ENCODE measurements around the gene UBAC2. TPM values are rescaled to one million over a fixed set of nuclear protein-coding genes. Genes with fewer than 3 reads are reported as not detected.

Gene UBAC2
- total and polyA plus RNA-seq, 2 of the 8 experiments (the other 6 are each of a cell fraction or from before 2014, with no cell fraction given) = 75.9 to 76.9 TPM

DNA sequence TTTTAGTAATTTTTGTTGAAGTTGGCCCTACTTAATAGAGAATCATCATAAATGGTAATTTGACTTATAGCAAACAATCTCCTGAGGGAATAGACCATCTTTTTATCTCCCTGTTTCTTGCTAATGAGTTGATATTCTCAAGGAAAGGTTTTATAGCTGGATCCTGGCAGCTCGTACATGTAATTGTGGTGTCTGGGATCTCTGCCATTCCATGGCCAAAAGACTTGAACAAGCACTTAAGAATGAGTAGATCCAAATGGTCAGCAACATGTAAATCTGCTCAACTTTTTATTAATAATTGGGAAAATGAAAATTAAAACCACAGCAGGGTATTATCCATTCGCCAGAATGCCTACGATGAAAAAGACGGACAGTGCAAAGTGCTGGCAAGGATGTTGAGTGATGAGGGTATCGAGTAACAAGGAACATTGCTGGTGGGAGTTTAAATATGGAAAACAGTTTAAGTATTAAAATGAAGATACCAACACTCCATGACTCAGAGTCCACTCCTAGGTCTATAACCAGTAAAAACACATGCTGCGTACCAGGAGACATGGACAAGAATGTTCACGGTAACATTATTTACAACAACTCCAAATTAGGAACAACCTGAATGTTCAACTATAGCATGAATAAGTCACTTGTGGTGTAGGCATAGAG, 62.6 kb downstream of the UBAC2 start:
- Histone ChIP-seq H4K91ac (replicated peaks; ENCODE audit: insufficient read length, low read length) (no peak overlapping the region), H3K9ac (replicated peaks in 1 of 4; ENCODE audit: extremely low read depth in 1 of 4, low read depth in 3 of 4, low read length in 3 of 4) (no peak overlapping the region), H2BK5ac (ENCODE audit: low read depth, low read length) (no peak overlapping the region), H2AK5ac (ENCODE audit: low read depth, low read length) (no peak overlapping the region), H2BK120ac (replicated peaks; ENCODE audit: low read depth, low read length) (no peak overlapping the region), H3K23me2 (ENCODE audit: low read depth, low read length) (peaks cover 2% of the 10 kb centered on the region; the same call in 1 of the 2 replicates), H3K56ac (replicated peaks; ENCODE audit: insufficient read length, low read depth, low read length) (no peak overlapping the region), H3K79me1 (ENCODE audit: low read depth, low read length) (peaks cover 2% of the 10 kb centered on the region; the same call in 1 of the 2 replicates), H3K18ac (ENCODE audit: extremely low read depth, low read length) (no peak overlapping the region), H4K5ac (ENCODE audit: insufficient read length, low read depth, low read length) (no peak overlapping the region), H3K36me3 (ENCODE audit: control insufficient read depth in 2 of 4, insufficient read depth in 4 of 4, low read length in 3 of 4) (peaks cover 0 to 3% (median 1%) of the 10 kb centered on the region in 4 experiments; a peak in 2 of 8 replicates), H3K9me3 (ENCODE audit: insufficient read depth in 2 of 2, low read depth in 1 of 2, low read length in 1 of 2) (no peaks in the 10 kb centered on the region), H3K4me3 (ENCODE audit: extremely low read depth in 1 of 4, insufficient read depth in 2 of 4, low read depth in 3 of 4, low read length in 4 of 4) (no peak overlapping the region), H3K23ac (ENCODE audit: insufficient read length) (no peak overlapping the region), H2BK20ac (ENCODE audit: low read length) (no peak overlapping the region), H2BK15ac (ENCODE audit: low read length) (no peak overlapping the region), H4K20me1 (replicated peaks in 1 of 2; ENCODE audit: control insufficient read depth in 1 of 2, insufficient read depth in 2 of 2, low read length in 2 of 2) (peaks cover 0 to 3% of the 10 kb centered on the region in 2 experiments), H2BK12ac (ENCODE audit: low read depth, low read length) (no peak overlapping the region), H3K14ac (ENCODE audit: insufficient read length) (no peak overlapping the region), H3K27me3 (replicated peaks in 1 of 4; ENCODE audit: control insufficient read depth in 3 of 4, extremely low read depth in 1 of 4, insufficient read depth in 3 of 4, low read length in 3 of 4) (no peaks in the 10 kb centered on the region), H3K79me2 (ENCODE audit: control insufficient read depth in 1 of 2, insufficient read depth in 2 of 2, low read length in 2 of 2) (no peaks in the 10 kb centered on the region; a peak in 1 of 4 replicates), H3K27ac (ENCODE audit: low read depth, low read length) (no peak overlapping the region), H4K8ac (ENCODE audit: extremely low read depth, insufficient read depth, low read length) (no peak overlapping the region), H3K4ac (replicated peaks; ENCODE audit: insufficient read length, low read depth, low read length) (no peak overlapping the region), H2AFZ (ENCODE audit: low read length) (no peak overlapping the region), H3K4me1 (replicated peaks in 1 of 4; ENCODE audit: control insufficient read depth in 3 of 4, insufficient read depth in 4 of 4, low read length in 3 of 4) (no peaks in the 10 kb centered on the region; a peak in 1 of 7 replicates), H3K4me2 (ENCODE audit: insufficient read depth in 1 of 2, low read depth in 2 of 2, low read length in 2 of 2) (no peak overlapping the region)
- ChIA-PET POLR2A (ENCODE audit: partially characterized antibody) (interaction anchor here (1.3 to 1.8 kb wide), 2 partner anchors 64 to 87 kb away, joined by 3 to 4 read pairs; no protein-coding TSS in a partner anchor), CTCF (ENCODE audit: partially characterized antibody) (interaction anchor here (1.8 to 10.8 kb wide), 4 partner anchors 19 to 87 kb away, joined by 5 to 242 read pairs (median 36); partner anchors contain the start of gene UBAC2)
- DNase-seq (ENCODE audit: low read depth in 1 of 2, low spot score in 2 of 2) = no peak
- WGBS, 2 experiments (ENCODE audit: extremely low coverage in 1 of 2, insufficient coverage in 1 of 2, insufficient read length in 1 of 2, insufficient replicate concordance in 2 of 2, low coverage in 1 of 2, low lambda C conversion rate in 2 of 2, missing lambda C conversion rate in 1 of 2) = 93% methylated on average over 7 of the region's 7 CpGs; no CpG with 5 or more reads in 1 of the 2 experiments
- no peak for FAIRE-seq
- TF ChIP-seq SP1 (IDR thresholded peaks at IDR 0.05; ENCODE audit: low read depth, low read length) = no peak
- TF ChIP-seq TAF7 (optimal IDR thresholded peaks at IDR 0.05; ENCODE audit: borderline replicate concordance, low read depth, low read length) = no peak
- TF ChIP-seq, protein P1, sequence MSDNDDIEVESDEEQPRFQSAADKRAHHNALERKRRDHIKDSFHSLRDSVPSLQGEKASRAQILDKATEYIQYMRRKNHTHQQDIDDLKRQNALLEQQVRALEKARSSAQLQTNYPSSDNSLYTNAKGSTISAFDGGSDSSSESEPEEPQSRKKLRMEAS (IDR thresholded peaks at IDR 0.05) = no peak
- no peak for TF ChIP-seq RAD21 (IDR thresholded peaks at IDR 0.05 in 1 of 2, conservative IDR thresholded peaks at IDR 0.05 in 1 of 2; ENCODE audit: low read depth in 2 of 2, low read length in 2 of 2)
- TF ChIP-seq EZH2 (IDR thresholded peaks at IDR 0.05; ENCODE audit: low read depth, low read length, severe bottlenecking) = no peak
- no peak for TF ChIP-seq POLR2A (IDR thresholded peaks at IDR 0.05; ENCODE audit: control extremely low read depth in 1 of 2, low read depth in 2 of 2, low read length in 2 of 2)
- TF ChIP-seq RXRA (IDR thresholded peaks at IDR 0.05; ENCODE audit: insufficient read depth, low read depth, low read length) = no peak
- TF ChIP-seq TBP (IDR thresholded peaks at IDR 0.05; ENCODE audit: low read depth, low read length) = no peak
- no peak for TF ChIP-seq CHD1 (IDR thresholded peaks at IDR 0.05; ENCODE audit: low read depth, low read length)
- TF ChIP-seq TCF12 (IDR thresholded peaks at IDR 0.05; ENCODE audit: low read depth, low read length) = no peak
- no peak for TF ChIP-seq YY1 (IDR thresholded peaks at IDR 0.05; ENCODE audit: low read depth, low read length)
- TF ChIP-seq TEAD4 (IDR thresholded peaks at IDR 0.05; ENCODE audit: low read depth, low read length) = no peak
- TF ChIP-seq RFX5 (IDR thresholded peaks at IDR 0.05; ENCODE audit: borderline replicate concordance, low read depth, low read length) = no peak
- TF ChIP-seq SP2 (IDR thresholded peaks at IDR 0.05; ENCODE audit: low read length) = no peak
